Naive B cell (primary cell): ENCODE measurements around the gene RAB7A. TPM values are rescaled to one million over a fixed set of nuclear protein-coding genes. Genes with fewer than 3 reads are reported as not detected.

ENCODE experiments used
- polyA plus RNA-seq, 6 donors: library from polyadenylated mRNA; unstranded; fragments of 300-500 nt; fragmentation: Illumina TruSeq; gene quantifications; one replicate each; pipeline ENCODE4 v1.2.3, GENCODE V29; 2021; ENCODE audit warnings: low read depth in 6 of 6

RAB7A gene
- polyA plus RNA-seq, 6 donors from 2014 or later: 165 to 252 (median 189) TPM

Other genes with a start within 250 kb of the RAB7A start
- under 1 TPM in 3 of 6 donors, not detected in 3; 0.21 to 0.49 (median 0.28) TPM for gene GATA2, start 233.0 kb upstream of the RAB7A start, polyA plus RNA-seq
- 100 to 1,000 TPM; 176 to 255 (median 193) TPM for gene RPN1, start 75.4 kb upstream of the RAB7A start, polyA plus RNA-seq
- gene ACAD9, start 153.4 kb downstream of the RAB7A start, polyA plus RNA-seq: 10 to 100 TPM in 4 of 6 donors, 1 to 10 TPM in 2; 8.6 to 20.4 (median 17.0) TPM